SJCRH30 (cell line): Measurements from ENCODE around the gene KCNH4. TPM values are rescaled to one million over a fixed set of nuclear protein-coding genes. Genes with fewer than 3 reads are reported as not detected.
A peak's percentile ranks its signal among the peaks of the same experiment; 100 is the strongest.

Experiments used
- DNase-seq, 2 experiments: peaks; one replicate each; pipeline ENCODE4 v3.0.0-alpha.2; 2015 to 2020
- H3K27ac ChIP-seq: fragments of 250-450 bp; sonication (Bioruptor Pico); 2 replicates; pipeline ENCODE4 v1.5.1; 2020; ENCODE audit warnings: mild to moderate bottlenecking, moderate library complexity
- H3K27me3 ChIP-seq: fragments of 250-450 bp; sonication (Bioruptor Pico); 2 replicates; pipeline ENCODE4 v1.5.1; 2020; ENCODE audit warnings: mild to moderate bottlenecking, moderate library complexity
- H3K36me3 ChIP-seq: fragments of 250-450 bp; sonication (Bioruptor Pico); 2 replicates; pipeline ENCODE4 v1.5.1; 2020; ENCODE audit warnings: mild to moderate bottlenecking, moderate library complexity
- H3K4me1 ChIP-seq: fragments of 250-450 bp; sonication (Bioruptor Pico); 2 replicates; pipeline ENCODE4 v1.5.1; 2020; ENCODE audit warnings: mild to moderate bottlenecking, moderate library complexity
- H3K4me3 ChIP-seq: fragments of 250-450 bp; sonication (Bioruptor Pico); 2 replicates; pipeline ENCODE4 v1.5.1; 2020; ENCODE audit warnings: mild to moderate bottlenecking, moderate library complexity
- H3K9me3 ChIP-seq: fragments of 250-450 bp; sonication (Bioruptor Pico); replicated peaks from 2 replicates; pipeline ENCODE4 v1.5.1; 2020; ENCODE audit warnings: mild to moderate bottlenecking, moderate library complexity
- total RNA-seq: library from RNA; depleted of rRNA; stranded (reverse); fragments of >200 nt; shearing (Covaris generic); gene quantifications from 2 replicates; pipeline ENCODE4 v1.2.3, GENCODE V29; 2014

KCNH4 gene
- total RNA-seq, 1 experiment from 2014 or later, result 0.04 TPM

DNA sequence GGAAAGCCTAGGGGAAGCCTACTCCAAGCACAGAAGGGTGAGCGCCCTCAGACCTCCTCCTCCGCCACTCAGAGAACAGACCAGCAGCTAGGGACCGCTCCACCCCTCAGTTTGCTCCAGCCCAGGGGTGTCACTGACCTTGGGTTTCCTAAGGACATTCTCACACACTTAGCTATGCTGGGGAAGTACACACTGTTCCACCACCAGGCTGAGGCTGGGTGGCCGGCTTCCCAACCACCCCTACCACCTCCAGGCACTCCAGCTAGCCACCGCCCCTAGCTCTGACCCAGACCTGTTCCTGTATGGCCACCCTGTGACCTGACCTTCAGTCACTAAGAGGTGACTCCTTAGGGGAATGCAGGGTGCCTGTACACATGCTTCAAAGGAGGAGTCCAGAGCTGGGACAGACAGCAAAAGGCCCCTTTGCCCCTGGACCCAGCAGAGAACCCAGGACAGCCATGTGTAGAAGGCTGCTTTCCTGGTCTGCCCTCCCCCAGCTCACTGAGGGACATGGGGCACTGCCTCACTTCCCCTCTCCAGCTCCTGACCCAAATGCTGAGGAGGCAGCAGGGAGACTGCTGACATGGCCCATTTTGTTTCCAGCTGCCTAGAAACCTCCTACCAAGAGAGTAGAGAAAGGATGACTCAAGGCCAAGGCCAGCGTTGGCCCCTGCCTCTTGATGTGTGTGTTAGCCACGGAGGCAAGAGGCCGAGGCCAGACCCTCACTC, 51.7 kb downstream of the KCNH4 start:
- Histone ChIP-seq H3K36me3 (peaks cover 19% of the 10 kb centered on the region), H3K4me3 (no peak overlapping the region), H3K9me3 (no peaks in the 10 kb centered on the region), H3K4me1 (peaks cover 17% of the 10 kb centered on the region), H3K27me3 (no peaks in the 10 kb centered on the region), H3K27ac (no peak overlapping the region)
- no peak for DNase-seq

- Histone ChIP-seq H3K36me3 (peaks cover 23% of the 10 kb centered on the region), H3K4me1 (peaks cover 3% of the 10 kb centered on the region; the same call in 1 of the 2 replicates), H3K27ac (no peak overlapping the region), H3K27me3 (no peaks in the 10 kb centered on the region), H3K4me3 (no peak overlapping the region), H3K9me3 (no peaks in the 10 kb centered on the region)
- no peak for DNase-seq
These were observed 53.5 kb downstream of the KCNH4 start for GRCh38 chr17:42127414-42127813.

GRCh38 chr17:42126836-42127235, 54.1 kb downstream of the KCNH4 start:
- no peak overlapping the region for H3K4me3 ChIP-seq
- DNase-seq, result no peak
- no peaks in the 10 kb centered on the region for H3K27me3 ChIP-seq
- peaks cover 23% of the 10 kb centered on the region for H3K36me3 ChIP-seq
- no peaks in the 10 kb centered on the region for H3K9me3 ChIP-seq
- H3K27ac ChIP-seq, result no peak overlapping the region
- H3K4me1 ChIP-seq, result no peaks in the 10 kb centered on the region

DNA sequence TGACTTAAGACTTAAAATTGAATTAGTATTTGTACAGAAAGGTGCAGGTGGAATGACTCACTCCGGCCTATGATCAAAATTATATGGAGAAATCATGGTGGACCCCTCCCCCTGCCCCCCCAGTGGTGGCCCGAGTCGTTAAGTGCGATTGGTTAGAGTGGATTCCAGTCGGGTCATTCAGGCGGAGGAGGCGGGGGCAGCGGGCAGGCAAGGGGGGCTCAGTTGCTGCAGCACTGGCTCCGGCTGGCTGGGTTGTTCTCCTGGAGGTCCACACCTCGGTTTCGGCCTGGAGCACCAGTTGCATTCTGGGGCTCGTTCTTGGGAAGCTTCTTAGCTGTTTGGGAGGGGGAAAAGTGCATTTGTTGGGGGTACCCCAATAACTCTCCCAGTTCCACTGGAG, 55.4 kb downstream of the KCNH4 start:
- H3K36me3 ChIP-seq, result peaks cover 23% of the 10 kb centered on the region
- peaks cover under 1% of the 10 kb centered on the region; the same call in 1 of the 2 replicates for H3K4me1 ChIP-seq
- H3K27ac ChIP-seq, result no peak overlapping the region
- H3K4me3 ChIP-seq, result no peak overlapping the region
- no peaks in the 10 kb centered on the region for H3K9me3 ChIP-seq
- no peak for DNase-seq
- H3K27me3 ChIP-seq, result no peaks in the 10 kb centered on the region

GRCh38 chr17:42124256-42124655, 56.7 kb downstream of the KCNH4 start:
- H3K4me1 ChIP-seq, result peaks cover 8% of the 10 kb centered on the region; the same call in 1 of the 2 replicates
- H3K9me3 ChIP-seq, result no peaks in the 10 kb centered on the region
- H3K27ac ChIP-seq, result no peak overlapping the region
- no peaks in the 10 kb centered on the region for H3K27me3 ChIP-seq
- no peak overlapping the region for H3K4me3 ChIP-seq
- H3K36me3 ChIP-seq, result peaks cover 16% of the 10 kb centered on the region
- no peak for DNase-seq

DNA sequence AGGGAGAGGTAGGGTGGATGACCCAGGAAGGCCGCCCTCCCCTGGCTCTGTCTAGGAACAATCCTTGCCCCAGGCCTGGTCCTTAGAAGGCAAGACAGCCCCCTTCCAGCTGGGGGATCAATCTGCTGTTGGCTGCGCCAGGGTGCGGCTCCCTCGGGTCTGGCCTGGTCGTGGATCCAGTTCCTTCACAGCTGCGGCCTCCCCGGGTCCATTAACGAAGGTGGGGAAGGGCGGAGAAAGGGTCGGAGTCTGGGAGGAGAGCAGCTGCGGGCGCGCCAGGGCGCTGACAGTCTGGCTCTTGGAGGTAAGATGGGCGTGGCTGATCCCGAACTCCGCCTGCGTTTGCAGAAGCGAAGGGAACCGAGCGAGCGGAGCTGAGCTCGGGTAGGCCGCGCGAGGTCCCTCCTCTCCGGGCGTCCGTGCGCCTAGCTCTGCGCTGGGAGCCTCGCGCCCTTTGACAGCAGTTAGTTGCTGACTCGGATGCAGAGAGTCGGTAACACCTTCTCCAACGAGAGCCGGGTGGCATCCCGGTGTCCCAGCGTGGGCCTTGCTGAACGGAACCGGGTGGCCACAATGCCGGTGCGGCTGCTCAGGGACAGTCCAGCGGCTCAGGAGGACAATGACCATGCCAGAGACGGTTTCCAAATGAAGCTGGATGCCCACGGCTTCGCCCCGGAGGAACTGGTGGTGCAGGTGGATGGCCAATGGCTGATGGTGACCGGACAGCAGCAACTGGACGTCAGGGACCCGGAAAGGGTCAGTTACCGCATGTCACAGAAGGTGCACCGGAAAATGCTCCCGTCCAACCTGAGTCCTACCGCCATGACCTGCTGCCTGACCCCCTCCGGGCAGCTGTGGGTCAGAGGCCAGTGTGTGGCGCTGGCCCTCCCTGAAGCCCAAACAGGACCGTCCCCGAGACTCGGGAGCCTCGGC, 58.3 kb downstream of the KCNH4 start, which contains the start of gene HSPB9:
Gene HSPB9 (plus strand): TSS at position 434 of the 933 bp plus-strand sequence. CDS start 47 bp downstream, at position 481.
- H3K36me3 ChIP-seq, result peaks cover 12% of the 10 kb centered on the region
- H3K27me3 ChIP-seq, result no peaks in the 10 kb centered on the region
- no peak for DNase-seq
- peaks cover 8% of the 10 kb centered on the region; the same call in 1 of the 2 replicates for H3K4me1 ChIP-seq
- no peak within 1 kb of the TSS for H3K27ac ChIP-seq
- H3K4me3 ChIP-seq, result no peak within 1 kb of the TSS
- H3K9me3 ChIP-seq, result no peaks in the 10 kb centered on the region

GRCh38 chr17:42120770-42121769, 59.9 kb downstream of the KCNH4 start, which contains the start of gene KAT2A:
KAT2A (minus strand) TSS chr17:42121367; CDS start chr17:42121304, 63 bp downstream.
- no peaks in the 10 kb centered on the region for H3K9me3 ChIP-seq
- H3K36me3 ChIP-seq, result peaks cover 13% of the 10 kb centered on the region
- peak; percentile 84 to 92 for DNase-seq
- H3K4me1 ChIP-seq, result peaks cover 8% of the 10 kb centered on the region; the same call in 1 of the 2 replicates
- peak within 1 kb of the TSS; percentile 61 for H3K4me3 ChIP-seq
- H3K27ac ChIP-seq, result peak within 1 kb of the TSS; percentile 55; the same call in 1 of the 2 replicates
- no peaks in the 10 kb centered on the region for H3K27me3 ChIP-seq

GRCh38 chr17:42120161-42120769, 60.7 kb downstream of the KCNH4 start:
- H3K27ac ChIP-seq, result no peak overlapping the region
- no peak for DNase-seq
- no peaks in the 10 kb centered on the region for H3K9me3 ChIP-seq
- H3K4me1 ChIP-seq, result peaks cover 8% of the 10 kb centered on the region; the same call in 1 of the 2 replicates
- peak overlapping the region; percentile 61 for H3K4me3 ChIP-seq
- H3K27me3 ChIP-seq, result no peaks in the 10 kb centered on the region
- H3K36me3 ChIP-seq, result peaks cover 14% of the 10 kb centered on the region

DNA sequence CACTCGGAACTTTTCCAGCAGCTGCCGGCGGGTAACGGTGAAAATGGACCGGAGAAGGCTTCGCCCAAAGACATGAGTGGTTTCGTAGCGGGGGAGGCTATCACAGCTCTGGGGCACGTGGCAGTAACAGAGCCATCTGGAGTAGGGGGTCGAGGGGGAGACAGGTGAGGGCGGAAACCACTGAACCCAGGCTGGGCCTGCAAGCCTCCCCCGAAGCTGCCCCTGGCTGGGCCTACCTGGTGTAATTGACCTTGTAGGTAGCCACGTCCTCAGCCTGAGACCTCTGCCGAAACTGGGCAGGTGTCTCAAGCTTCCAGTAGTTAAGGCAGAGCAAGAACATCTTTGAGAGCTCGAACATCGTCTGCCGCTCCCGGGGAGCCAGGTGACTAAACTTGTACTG, 61.6 kb downstream of the KCNH4 start:
- no peaks in the 10 kb centered on the region for H3K27me3 ChIP-seq
- H3K4me3 ChIP-seq, result no peak overlapping the region
- no peak for DNase-seq
- no peak overlapping the region for H3K27ac ChIP-seq
- peaks cover 14% of the 10 kb centered on the region for H3K36me3 ChIP-seq
- peaks cover 8% of the 10 kb centered on the region; the same call in 1 of the 2 replicates for H3K4me1 ChIP-seq
- no peaks in the 10 kb centered on the region for H3K9me3 ChIP-seq

DNA sequence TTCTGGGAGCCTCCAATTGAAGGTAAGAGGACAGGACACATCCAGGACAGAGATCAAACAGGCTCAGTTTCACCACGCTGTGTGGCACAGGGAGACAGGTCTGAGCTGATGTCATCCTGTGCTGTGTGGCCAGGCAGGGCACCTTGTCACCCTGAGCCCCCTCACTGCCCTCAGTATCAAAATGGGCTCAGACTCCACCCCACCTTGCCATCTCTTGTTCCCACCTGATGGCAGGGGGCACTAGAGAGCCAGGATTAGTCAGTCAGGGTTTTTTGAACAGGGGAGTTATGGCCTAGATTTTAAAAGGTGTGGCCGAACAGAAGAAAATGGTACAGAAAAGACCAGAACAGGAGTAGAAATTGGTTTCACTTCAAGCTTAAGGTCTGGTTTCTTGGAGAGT, 62.4 kb downstream of the KCNH4 start:
- no peaks in the 10 kb centered on the region for H3K27me3 ChIP-seq
- peaks cover 14% of the 10 kb centered on the region for H3K36me3 ChIP-seq
- no peak overlapping the region for H3K27ac ChIP-seq
- DNase-seq, result peak; percentile 39 to 60
- peaks cover 8% of the 10 kb centered on the region; the same call in 1 of the 2 replicates for H3K4me1 ChIP-seq
- H3K4me3 ChIP-seq, result no peak overlapping the region
- H3K9me3 ChIP-seq, result no peaks in the 10 kb centered on the region

DNA sequence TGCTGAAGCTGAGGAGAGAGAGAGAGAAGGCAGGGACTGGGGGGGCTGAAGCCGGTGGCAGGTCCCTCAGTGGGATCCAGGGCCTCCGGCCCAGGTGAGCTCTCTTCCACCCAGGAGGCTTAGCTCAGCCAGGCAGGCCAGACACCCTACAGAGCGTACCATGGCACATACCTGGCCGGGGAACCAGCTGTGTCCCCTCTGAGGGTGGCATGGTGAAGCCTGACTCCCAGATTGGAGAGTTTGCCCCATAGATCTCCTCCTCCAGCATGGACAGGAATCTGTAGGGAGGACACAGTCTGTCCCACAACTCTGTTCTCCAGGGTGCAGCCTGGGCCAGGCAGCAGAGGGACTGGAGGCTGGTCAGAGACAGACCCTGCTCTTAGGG, 62.8 kb downstream of the KCNH4 start:
- H3K36me3 ChIP-seq, result peaks cover 13% of the 10 kb centered on the region
- H3K4me3 ChIP-seq, result no peak overlapping the region
- H3K27me3 ChIP-seq, result no peaks in the 10 kb centered on the region
- DNase-seq, result no peak
- peaks cover 8% of the 10 kb centered on the region; the same call in 1 of the 2 replicates for H3K4me1 ChIP-seq
- no peak overlapping the region for H3K27ac ChIP-seq
- no peaks in the 10 kb centered on the region for H3K9me3 ChIP-seq

GRCh38 chr17:42117397-42118125, 63.4 kb downstream of the KCNH4 start:
- Histone ChIP-seq H3K9me3 (no peaks in the 10 kb centered on the region), H3K4me3 (no peak overlapping the region), H3K27ac (no peak overlapping the region), H3K27me3 (no peaks in the 10 kb centered on the region), H3K36me3 (peaks cover 11% of the 10 kb centered on the region), H3K4me1 (peaks cover 8% of the 10 kb centered on the region; the same call in 1 of the 2 replicates)
- no peak for DNase-seq
